ELR (cell line): ENCODE data around the gene ATF6.
"Not testable (repeated sequence)": the region's sequence is repeated elsewhere in the genome, so short reads cannot be mapped to it uniquely, and the experiment has no call there.

Experiments used
- DNase-seq: peaks from one replicate; pipeline ENCODE4 v3.0.0-alpha.2; 2015; ENCODE audit warnings: low read depth

ATF6 gene

DNA sequence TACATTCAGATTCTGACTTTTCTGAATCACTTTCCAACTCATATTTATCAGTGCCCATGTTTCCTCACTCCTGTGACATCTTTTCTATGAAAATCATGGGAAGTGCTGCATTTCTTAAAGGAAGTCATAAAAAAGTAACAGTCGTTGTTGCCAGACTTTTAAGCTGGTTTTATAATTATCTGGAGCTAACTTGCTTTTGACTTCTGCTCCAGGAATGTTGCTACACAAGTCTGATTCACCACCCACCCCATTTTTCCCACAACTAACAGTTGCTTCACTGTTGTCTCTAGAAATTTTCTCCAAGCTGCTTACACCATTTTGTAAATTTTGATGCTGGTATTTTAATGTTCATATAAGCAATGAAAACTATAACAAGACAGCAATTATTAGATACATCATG is 32.6 kb upstream of the ATF6 start:
- DNase-seq, result peak; percentile 94

DNA sequence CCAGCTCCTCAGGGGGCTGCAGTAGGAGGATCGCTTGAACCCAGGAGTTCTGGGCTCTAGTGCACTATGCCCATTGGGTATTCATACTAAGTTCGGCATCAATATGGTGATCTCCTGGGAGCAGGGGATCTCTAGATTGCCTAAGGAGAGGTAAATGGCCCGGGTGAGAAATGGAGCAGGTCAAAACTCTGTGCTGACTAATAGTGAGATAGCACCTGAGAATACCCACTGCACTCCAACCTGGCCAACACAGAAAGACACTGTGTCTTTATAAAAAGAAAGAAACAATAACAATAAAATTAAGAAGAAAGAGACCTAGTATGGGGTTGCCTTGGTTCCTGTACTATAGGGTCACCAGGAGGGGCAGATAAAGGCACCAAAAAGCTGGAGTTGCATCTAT is 30.3 kb upstream of the ATF6 start:
- DNase-seq, result no peak

DNA sequence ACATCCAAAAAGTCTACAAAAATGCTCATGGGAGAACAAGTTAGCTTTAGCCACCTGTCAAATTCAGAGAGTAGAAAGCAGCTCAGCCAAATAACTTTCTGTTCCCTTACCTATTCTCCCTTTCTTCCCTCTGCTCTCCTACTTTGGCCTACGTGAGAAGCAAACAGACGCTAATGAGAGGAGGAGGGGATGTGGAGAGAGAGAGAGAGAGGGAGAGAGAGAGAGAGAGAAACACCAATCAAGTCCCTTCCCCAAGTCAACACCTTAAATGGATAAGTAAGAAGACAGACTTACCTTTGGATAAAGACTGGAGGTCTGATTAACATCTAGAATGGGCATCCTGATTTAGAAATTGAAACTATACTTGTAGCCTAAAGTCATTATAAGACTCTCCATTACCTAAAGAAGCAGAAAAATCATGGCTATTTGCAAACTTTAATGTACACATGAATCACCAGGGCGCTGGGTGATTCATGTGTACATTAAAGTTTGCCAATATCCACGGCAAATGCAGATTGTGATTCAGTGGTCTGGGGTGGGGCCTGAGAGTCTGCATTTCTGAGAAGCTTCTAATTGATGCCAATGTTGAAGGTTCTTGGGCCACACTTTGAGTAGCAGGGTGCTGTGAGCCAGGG is 29.7 kb upstream of the ATF6 start:
- peak; percentile 76 for DNase-seq

- no peak for DNase-seq
These were observed 28.5 kb upstream of the ATF6 start for GRCh38 chr1:161737625-161738024.

DNA sequence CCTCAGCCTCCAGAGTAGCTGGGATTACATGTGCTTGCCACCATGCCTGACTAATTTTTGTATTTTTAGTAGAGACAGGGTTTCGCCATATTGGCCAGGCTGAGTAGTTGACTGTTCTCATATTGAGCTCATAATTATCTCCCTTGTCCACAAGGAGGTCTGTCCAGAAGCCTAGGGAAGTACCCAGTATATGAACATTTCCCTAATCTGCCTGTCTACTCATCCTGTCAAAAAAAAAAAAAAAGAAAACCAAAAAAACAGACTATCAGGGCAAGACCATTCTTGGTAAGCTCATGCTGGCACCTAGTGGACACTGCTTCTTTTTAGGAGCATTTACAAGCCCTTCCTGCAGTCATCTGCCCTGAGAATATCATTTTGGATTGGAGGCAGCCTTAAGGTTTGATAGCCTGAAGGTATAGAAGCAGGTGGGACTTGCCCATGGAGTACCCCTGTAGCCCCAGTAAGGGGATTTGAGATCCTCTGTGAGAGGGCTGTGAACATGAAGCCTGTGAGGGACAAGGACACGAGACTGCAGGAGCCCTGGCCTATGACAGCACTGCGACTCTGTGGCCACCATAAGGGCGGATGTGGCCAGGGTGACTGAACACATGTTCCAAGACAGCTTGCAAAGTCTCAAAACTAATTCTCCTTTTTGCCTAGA is 27.4 kb upstream of the ATF6 start:
- peak; percentile 94 for DNase-seq

GRCh38 chr1:161739865-161740566 is 26.1 kb upstream of the ATF6 start:
- DNase-seq, result no peak

- DNase-seq, result no peak
These were observed 25.2 kb upstream of the ATF6 start for GRCh38 chr1:161740921-161741320.

DNA sequence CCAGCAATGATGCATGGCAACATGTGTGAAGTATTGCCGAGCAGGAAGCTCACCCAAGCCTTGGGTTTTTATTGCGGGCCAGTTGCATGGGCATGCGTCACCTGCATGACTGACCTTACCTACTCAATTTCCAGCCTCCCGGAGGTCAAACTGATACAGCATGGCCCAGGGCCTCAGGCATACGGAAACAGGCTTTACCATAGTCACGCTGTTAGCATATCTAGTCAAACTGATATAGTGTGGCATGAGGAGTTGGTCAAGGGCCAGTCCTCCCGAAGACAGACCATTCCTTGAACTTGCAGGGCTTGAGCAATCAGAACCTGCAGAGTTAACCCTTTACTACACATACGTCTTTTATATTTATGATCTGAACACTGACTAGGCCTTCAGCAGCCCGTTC is 22.9 kb upstream of the ATF6 start:
- DNase-seq, result no peak

GRCh38 chr1:161747801-161748200 is 18.3 kb upstream of the ATF6 start:
- no peak for DNase-seq

GRCh38 chr1:161749509-161750407 is 16.4 kb upstream of the ATF6 start, which contains the start of gene DUSP12:
DUSP12 (plus strand) TSS chr1:161749786; CDS start chr1:161749802, 16 bp downstream.
- DNase-seq, result peak; percentile 97

DNA sequence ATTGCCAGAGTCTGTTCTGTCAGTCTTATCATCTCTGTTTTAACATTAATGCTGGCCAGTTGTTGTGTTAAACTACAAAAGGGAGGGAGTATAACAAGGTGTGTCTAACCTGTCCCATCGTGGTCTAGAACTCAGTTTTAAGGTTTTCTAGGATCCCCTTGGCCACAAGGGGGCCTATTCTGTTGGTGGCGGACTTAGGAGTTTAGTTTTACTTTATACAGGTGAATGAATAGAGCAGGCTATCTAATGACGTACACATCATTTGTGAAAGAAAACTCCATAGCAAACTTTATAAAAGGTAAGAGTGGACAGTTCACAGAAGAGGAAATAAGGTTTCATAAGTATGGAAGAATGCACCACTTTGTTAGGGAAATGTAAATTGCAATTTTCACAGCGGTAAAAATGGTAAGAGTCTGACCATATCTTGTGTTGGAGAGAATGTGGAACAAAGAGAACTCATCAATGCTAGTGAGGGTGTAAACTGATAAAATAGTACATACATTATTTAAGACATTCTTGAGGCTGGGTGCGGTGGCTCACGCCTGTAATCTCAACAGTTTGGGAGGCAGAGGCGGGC is 2.5 kb upstream of the ATF6 start:
- peak; percentile 60 for DNase-seq

- no peak for DNase-seq
These were observed 2.3 kb downstream of the ATF6 start for GRCh38 chr1:161768461-161768860.

DNA sequence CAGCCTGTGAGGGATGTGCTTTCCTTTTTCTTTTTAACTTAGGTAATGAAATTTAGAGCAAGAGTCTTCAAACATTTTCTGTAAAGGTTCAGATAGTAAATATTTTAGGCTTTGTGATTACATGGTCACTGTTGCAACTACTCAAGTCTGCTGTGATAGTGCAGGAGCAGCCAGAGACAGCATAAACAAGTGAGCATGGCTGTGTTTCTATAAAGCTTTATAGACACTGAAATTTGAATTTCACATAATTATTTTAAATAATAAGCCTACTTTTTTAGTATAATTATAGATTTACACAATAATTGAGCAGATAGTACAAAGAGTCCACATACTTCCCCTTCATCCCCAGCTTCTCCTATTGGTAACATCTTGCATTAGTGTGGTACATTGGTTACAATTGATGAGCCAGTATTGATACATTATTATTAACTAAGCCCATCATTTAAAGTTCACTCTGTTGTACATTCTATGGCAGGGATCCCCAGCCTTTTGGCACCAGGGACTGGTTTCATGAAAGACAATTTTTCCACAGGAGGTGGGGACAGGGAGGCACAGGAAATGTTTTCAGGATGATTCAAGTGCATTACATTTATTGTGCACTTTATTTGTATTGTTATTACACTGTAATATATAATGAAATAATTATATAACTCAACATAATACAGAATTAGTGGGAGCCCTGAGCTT is 3.0 kb downstream of the ATF6 start:
- DNase-seq, result no peak

DNA sequence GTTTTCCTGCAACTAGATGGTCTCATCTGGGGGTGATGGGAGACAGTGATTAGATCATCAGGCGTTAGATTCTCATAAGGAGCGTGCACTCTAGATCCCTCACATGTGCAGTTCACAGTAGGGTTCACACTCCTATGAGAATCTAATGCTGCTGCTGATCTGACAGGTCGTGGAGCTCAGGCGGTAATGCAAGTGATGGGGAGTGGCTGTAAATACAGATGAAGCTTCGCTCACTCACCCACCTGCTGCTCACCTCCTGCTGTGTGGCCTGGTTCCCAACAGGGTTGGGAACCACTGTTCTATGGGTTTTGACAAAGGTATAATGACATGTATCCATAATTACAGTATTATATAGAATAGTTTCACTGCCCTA is 3.5 kb downstream of the ATF6 start:
- not testable (repeated sequence) for DNase-seq

DNA sequence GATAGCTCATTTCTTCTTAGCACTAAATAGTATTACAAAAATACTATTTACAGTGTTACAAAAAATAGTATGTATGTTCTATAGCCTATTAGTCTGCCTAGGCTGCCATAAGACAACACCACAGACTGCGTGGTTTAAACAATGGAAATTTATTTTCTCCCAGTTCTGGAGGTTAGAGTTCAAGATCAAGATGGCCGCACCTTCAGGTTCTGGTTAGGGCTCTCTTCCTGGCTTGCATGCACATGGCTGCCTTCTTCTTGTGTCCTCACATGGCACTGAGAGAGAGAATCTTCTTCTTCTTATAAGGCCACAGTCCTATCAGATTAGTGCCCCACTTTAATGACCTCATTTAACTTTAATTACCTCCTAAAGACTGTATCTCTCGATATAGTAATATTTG is 4.1 kb downstream of the ATF6 start:
- DNase-seq, result no peak

- DNase-seq, result no peak
These were observed 5.0 kb downstream of the ATF6 start for GRCh38 chr1:161771161-161771560.

GRCh38 chr1:161771973-161772372 is 5.9 kb downstream of the ATF6 start:
- no peak for DNase-seq

DNA sequence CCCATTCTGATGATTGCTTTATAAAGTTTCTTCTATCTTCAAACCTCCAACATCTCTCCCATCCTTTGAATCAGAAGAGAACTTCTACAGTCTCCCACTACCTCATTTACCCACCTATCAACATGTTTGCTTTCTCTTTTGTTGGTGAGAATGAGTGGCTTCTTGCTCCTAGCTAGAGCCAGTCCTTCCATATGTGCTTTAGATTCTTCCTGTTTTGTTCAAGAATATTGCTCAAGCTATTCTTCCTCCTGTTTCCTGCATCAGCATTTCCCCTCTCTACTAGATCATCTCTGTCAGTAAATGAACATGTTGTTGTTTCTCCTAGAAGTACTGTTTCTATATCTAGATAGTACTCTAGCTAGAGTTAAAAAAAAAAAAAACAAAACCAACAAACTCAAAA is 6.3 kb downstream of the ATF6 start:
- no peak for DNase-seq

DNA sequence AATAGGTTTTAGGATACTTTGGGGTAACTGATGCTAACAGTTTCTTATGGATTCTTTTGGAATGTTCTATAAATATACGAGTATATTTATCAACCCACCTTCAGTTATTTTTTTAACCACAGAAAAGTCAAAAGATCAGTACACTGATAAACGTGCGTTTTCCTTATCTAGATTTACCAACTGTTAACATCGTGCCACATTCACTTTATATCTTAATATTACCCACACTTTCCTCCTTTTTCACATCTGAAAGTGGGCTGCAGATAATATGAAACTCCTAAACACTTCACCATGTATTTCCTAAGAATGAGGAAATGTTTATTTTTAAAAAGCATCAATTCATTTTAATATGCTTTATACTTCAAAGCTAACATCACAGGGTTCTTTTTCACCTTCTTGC is 7.7 kb downstream of the ATF6 start:
- no peak for DNase-seq

DNA sequence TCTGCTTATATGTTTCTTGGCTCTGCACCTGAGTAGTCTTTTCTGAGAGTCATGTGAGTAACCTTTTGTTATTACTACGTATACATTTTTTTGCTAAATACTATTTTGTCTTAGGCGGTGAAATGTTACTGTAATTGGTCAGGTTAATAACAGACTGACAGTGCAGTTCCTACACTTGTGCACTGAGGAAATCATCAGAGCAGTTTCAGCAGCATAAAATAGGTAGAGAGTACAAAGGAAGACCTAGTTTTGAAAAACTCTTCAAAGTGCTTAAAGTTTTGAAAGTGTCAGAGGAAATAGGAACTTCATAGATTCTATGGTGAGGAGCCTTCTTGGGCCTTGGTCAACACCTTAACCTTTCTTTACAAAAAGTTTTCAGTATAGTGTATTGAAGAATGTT is 11.1 kb downstream of the ATF6 start:
- DNase-seq, result no peak

DNA sequence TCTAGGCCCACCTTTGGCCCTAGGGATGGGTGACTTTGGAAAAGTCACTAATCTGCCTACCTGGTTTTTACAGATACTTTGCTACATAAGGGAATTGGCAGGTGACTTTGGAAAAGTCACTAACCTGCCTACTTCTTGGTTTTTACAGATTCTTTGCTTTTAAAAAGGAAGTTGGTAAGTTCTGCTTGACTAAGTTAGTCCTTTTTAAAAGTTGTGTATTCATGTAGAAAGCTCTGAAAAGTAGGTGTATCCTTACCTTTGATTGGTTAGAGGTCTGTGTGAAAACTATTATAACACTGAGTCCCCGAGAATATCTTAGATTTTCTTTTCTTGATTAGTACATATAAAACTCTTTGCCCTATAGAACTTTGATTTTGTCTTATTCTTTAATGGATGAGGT is 12.4 kb downstream of the ATF6 start:
- no peak for DNase-seq
